HG03095 (cell line): ENCODE results near the gene SMAD1.
A peak's percentile ranks its signal among the peaks of the same experiment; 100 is the strongest.
"Not testable (repeated sequence)": the region's sequence is repeated elsewhere in the genome, so short reads cannot be mapped to it uniquely, and the experiment has no call there.

ENCODE experiments used
- ATAC-seq: cut with Tn5 transposase; IDR thresholded peaks from one replicate; pipeline ENCODE4 v1.9.1; 2021; ENCODE audit warnings: moderate library complexity; ENCODE audit not compliant: unreplicated experiment

The SMAD1 gene

DNA sequence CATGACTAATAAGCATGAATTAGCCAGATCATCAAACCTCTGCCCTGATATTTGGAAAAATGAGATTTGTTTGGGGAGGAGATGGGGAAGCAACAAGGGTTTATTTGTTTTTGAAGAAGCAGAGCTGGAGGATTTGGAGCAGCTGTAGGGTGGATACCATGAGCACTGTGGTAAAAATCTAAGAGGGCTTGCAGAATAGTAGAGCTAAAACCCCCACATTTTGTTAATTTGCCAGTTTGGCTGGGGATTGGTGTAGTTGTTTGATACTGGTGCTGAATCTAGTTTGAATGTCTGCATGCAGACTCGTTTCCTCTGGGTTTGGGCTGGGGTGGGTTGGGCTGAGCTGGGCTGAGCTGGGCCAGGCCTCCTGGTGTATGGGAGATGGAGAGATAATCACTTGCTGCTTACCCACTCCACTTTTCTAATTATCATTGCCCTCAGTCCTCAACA lies 43.7 kb downstream of the SMAD1 start:
- no peak for ATAC-seq

DNA sequence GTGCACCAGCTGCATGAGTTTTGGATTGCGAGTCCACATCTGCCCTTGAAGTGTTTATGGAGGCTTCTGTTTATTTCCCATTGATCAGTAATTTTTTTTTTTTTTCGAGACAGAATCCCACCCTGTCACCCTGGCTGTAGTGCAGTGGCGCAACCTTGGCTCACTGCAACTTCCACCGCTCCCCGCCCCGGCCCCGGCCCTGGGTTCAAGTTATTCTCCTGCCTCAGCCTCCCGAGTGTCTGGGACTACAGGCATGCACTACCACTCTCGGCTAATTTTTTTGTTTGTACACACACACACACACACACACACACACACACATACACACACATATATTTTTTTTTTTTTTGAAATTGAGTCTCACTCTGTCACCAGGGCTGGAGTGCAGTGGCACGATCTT lies 46.1 kb downstream of the SMAD1 start:
- ATAC-seq = no peak

DNA sequence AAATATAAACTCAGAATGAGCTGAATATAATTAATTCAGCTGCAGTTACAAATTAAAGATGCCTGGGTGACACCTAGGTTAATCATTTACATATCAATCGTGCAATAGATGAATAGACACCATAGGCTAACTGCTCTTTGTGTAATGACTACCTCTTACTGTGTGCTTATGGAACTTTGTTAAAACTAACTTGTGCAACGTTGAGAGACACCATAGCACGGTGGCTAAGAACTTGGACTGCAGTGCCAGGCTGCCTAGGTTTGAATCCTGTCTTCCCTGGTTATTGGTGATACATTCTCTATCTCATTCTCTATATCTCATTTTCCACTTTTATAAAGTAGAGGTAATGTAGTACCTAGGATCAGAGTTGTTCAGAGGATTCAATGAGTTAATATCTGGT lies 46.9 kb downstream of the SMAD1 start:
- no peak for ATAC-seq

DNA sequence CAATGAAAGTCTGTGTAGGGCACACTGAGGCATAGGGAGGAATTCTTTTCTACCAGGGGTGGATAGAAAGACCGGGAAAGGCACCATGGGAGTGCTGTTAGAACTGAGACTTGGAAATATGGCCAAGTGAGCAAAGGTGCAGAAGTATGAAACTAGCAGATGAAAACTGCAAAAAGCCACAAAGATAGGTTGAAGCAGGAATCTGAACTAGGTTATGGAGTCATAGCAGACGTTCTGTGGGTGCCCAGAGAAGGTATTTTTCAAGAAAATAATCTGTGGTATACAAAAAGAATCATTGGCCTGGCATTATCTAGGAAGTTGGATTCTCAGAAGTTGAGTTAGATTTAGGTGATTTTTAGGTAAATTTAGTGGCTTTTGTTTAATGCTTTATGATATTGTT lies 48.5 kb downstream of the SMAD1 start:
- ATAC-seq = no peak

DNA sequence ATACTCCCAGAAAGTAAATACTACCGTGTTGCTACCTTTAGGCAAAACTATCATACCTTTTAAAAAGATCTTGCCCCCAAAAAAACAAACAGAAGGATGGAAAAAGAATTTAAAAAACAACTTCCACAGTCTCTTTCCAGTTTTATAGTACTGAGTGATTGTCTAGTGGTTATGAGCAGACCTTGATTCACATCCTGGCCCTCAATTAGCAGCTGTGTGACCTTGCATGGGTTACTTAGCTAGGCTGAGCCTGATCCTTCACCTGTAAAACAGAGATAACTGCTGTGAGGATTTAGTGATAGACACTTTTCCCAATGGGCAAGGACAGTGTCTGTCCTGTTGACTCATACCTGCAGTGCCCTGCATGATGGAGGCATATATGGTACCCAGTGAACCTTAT lies 49.0 kb downstream of the SMAD1 start:
- no peak for ATAC-seq

DNA sequence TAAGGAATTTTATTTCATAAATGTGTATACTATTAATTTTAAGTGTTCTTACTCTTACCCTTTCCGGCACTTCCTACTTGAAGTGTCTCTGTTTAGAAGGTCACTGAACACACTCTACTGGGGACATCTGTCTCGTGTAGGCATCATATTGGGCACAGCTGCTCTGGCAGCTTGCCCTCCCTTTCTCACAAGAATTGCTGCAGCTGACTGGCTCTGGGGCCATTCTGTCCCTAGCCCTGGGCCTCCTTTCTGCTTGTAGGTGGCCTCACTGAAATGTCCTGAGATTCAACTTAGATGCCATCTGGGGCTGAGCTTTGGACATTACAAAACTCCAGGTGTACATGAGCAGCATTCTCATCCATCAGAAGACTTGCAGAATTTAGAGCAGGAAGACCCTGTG lies 49.6 kb downstream of the SMAD1 start:
- ATAC-seq = no peak

DNA sequence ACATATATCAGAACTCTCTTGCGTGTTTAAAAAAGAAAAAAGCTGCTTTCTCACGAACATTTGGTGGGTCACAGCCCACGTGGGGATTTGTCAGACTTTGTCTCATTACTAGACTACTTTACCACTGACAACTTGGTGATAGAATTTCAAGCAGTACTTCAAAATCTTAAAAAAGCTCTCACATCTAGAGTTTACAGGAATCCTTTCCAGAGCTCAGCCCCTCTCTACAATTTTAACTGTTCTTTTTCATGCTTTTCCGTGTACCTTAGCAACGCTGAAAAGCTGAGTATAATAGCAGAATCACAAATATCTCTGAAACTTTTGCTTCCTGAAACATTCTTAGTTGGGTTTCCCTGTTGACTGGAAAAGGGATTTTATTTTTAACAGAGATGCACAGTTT lies 50.2 kb downstream of the SMAD1 start:
- ATAC-seq = no peak

DNA sequence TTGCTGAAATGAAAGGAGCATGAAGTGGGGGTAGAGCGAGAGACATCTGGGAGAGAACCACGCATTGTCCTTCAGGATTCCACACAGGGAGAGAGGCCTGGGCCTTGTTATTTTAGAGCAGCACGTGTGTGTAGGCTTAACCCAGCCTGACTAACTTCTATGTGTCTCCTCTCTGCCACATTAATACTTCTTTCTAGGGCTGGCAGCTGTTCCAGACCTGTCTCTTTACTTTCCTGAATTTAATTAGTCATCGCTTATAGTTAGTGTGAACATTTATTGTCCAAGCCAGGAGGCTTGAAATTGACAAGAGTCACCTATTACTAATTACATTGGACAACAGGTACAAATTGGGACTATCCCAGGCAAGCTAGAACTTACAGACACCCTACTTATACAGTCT lies 51.3 kb downstream of the SMAD1 start:
- no peak for ATAC-seq

DNA sequence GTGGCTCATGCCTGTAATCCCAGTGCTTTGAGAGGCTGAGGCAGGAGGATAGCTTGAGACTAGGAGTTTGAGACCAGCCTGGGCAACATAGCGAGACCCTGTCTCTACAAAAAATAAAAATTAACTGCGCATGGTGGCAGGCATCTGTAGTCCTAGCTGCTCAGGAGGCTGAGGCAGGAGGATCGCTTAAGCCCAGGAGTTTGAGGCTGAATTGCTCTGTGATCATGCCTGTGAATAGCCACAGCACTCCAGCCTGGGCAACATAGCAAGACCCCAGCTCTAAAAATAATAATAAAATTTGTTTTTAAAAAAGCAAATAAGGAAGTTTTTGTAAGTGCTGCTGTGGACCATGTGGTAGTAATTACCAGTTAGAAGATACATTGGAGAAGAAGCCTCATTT lies 51.8 kb downstream of the SMAD1 start:
- ATAC-seq = not testable (repeated sequence)

DNA sequence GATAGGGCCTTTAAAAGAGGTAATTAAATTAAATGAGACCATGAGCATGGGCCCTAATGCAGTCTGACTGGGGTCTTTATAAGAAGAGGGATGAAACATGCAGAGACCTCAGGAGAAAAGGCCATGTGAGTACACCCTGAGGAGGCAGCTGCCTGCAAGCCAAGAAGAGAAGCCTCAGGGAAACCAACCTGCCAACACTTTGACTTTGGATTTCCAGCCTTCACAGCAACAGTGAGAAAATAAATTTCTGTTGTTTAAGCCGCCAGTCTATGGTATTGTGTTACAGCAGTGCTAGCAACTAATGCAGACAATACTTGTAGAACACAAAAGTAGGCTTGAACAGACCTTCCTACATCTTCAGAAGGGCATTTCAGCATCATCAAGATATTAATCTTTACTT lies 52.3 kb downstream of the SMAD1 start:
- ATAC-seq = no peak

DNA sequence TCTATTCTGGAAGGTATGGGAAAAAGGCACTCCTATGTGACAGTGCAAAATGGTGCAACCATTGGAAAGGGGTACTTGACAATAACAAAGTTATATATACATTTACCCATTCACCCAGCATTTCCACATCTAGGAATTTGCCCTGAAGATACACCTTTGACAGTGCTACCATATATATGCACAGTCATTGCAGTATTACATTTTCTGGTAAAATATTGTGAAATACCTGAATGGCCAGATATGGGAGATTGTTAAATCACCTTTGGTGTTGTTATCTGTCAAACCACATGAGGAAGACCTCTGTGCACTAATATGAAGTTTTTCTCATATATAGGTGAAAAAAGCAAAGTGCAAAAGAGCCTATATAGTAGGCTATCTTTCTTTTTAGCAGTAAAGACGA lies 53.5 kb downstream of the SMAD1 start:
- ATAC-seq = no peak

DNA sequence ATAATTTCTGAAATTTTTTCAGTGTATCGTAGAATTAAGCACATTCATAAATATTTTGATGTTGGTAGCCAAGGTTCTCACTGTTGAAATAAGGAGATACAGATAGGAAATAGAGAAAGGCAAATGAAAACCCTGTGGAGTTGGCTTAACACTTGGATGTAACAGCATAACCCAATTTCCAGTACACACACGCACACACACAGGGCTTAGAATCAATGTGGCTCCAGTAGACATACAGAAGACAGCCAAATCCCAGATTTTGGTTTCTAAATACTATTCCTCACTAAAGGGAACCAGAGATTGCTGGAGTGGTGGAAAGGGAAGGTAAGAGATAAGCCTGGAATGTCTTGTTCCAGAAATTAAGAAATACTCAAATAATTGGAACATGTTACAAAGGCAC lies 54.4 kb downstream of the SMAD1 start:
- ATAC-seq = no peak

DNA sequence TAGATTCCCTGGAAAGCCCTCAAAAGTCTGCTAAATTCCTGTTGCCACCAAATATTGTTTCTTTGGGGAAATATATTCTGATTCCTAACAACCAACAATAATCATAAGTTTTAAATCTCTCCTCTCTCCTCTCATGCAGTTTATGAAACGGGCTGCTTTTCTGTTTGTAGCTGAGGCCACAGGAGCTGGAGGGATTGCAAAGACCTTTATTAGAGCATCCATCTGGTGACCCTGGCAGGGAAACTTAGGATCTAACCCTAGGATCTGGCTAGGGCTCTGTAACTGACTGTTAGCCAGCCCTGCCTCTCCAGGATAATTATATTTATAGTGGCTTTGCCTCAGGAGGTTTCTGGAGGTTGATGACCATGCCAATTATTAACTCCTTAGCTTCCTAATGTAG lies 56.9 kb downstream of the SMAD1 start:
- ATAC-seq = no peak

DNA sequence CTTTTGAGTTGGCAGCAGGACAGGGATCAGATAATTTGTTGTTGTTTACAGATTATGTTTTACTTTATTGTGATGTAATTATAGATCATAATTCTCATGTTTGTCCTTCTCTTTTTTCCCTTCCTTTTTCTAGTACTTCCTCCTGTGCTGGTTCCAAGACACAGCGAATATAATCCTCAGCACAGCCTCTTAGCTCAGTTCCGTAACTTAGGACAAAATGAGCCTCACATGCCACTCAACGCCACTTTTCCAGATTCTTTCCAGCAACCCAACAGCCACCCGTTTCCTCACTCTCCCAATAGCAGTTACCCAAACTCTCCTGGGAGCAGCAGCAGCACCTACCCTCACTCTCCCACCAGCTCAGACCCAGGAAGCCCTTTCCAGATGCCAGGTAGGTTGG lies 58.0 kb downstream of the SMAD1 start:
- no peak for ATAC-seq

DNA sequence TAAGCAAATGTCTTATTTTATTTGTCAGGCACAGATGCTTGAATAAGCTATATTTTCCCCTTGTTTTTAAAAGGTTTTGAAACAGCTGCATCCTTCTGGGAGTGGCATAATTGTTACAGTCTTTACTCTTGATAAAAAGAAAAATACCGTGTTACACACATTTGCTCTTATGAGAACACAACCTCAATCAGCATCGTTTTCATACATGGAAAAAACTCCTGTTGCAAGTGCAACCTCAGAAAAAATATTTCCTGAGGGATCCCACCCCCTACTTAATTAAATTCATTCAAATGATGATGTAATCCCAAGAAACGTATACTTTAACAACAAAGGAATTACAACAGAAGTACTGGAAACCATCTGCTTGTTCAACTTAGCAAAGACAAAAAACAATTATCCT lies 58.6 kb downstream of the SMAD1 start:
- ATAC-seq = no peak

DNA sequence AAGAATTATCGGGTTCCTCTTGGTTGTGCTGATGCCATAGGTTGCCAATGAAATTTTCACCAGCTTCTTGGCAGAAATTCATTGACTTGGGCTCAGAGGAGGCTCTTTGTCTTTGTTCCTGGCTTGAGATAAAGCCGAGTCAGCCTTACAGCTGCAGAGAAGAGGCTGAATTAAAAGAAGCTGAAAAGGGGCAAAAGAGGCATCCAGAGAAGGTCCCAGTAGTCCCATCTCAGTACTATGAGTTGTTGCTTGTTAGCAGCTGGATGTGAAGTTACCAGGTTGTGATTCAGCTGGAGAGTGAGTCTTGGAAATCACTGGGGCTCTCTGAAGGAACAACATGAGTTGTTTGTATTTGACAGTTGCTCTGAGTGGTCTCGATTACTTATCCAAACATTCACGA lies 59.7 kb downstream of the SMAD1 start:
- no peak for ATAC-seq

DNA sequence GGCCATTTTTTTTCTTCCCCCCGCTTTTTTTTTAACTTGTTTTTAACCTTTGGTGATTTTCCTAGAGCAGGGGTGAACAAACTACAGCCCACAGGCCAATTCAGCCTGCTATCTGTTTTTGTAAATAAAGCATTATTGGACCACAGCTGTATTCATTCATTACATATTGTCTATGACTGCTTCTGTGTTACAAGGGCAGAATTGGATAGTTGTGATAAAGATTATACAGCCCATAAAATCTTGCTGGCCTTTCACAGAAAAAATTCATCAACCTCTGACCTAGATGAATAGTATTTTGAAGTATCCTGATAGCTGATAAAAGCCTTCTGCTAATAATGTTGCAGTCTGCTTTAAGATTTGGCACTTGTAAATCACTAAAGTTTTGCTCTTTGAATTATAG lies 63.4 kb downstream of the SMAD1 start:
- ATAC-seq = no peak

DNA sequence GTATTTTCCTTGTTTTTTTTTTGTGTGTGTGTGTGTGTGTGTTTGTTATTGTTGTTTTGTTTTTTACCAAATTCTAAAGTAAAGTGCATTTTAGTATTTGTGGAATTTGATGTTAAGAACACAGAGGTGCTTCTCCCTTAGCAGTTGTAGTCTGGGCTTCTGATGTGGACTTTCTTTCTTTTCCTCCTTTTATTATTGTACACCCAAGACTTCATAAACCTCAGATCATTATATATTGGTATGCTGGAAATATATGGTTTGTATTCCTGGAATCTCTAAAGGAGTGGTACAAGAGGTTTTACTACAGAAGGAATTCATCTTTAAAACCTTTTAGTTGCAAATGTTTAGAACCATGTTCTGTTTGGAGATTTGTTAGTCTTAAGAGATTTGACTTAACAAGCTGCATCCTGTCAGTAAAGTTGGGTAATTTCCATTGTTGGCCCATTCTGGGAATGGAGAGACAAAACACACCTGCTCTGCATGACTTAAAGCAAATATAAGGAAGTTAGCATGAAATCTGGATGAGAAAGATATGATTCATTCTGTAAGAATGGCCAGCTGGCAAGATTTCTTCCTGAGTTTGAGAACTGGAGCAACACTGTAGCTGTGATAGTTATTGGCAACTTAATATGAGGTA lies 64.0 kb downstream of the SMAD1 start:
- ATAC-seq = no peak

DNA sequence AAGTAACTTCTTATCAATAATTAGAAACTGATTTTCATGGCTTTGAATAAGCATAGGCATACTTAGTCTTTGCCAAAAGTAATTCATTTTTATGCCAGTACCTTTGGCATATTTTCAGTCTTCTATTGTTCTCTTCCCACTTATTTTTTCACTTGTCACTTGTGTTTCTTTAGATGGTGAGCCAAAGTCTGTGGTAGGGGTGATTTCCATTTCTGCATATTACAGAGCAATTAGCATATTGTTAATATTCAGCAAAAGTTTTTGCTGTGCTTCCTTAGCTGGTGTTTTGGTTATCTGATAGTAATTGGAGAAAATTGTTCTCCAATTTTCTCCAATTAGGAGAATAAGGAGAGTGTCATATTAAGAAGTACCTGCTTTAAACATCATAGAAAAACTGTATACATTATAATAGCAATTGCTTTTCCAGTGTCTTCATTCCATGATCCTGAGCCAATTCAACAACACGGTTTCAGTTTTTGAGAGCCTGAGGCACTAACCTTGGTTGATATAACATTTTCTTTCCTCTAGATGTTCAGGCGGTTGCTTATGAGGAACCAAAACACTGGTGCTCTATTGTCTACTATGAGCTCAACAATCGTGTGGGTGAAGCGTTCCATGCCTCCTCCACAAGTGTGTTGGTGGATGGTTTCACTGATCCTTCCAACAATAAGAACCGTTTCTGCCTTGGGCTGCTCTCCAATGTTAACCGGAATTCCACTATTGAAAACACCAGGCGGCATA lies 64.7 kb downstream of the SMAD1 start:
- ATAC-seq = no peak

DNA sequence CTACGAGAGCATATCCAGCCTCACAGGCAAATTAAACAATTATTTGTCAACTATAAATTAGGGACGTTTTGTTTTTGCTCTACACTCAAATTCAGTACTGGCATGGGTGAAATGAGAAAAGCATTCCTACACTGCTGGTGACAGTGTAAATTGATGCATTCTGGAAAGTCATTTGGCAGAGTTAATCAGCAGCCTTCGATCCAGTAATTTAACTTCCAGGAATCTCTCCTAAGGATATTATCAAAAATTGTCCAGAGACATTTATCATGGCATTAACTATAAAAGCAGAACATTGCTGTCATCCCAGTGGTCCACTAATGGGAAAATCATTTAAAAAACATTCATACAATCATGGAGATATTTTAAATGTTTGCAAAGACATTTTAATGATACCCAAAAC lies 70.0 kb downstream of the SMAD1 start:
- ATAC-seq = no peak

DNA sequence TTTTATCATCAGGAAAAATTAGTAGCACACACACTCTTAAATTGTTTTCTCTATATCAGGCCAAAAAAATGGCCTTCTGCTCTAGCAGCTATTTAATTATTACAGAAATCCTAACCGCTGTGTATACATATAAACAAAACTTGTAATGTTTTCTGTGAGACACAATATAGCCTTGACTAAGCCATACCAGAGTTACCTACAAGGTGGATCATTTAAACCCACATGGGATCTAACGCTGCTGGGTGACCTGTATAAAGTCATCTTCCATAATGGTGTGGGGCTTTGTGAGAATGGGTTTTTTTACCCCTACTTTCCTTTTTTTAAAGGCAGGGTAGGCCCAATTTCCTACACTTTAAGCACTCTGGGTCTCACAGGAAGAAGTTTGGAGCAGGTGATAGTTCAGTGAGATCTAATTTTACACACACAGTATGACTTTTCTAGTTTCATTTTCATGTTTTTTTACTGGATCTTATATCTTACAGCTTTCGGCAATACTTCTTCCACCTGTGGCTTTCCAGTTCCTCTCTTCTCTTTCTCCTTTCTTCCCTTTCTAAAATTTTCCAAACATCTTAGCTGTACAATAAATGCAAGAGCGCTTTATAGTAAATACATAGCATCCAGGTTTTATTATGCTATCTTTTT lies 70.6 kb downstream of the SMAD1 start:
- ATAC-seq = peak; percentile 83

DNA sequence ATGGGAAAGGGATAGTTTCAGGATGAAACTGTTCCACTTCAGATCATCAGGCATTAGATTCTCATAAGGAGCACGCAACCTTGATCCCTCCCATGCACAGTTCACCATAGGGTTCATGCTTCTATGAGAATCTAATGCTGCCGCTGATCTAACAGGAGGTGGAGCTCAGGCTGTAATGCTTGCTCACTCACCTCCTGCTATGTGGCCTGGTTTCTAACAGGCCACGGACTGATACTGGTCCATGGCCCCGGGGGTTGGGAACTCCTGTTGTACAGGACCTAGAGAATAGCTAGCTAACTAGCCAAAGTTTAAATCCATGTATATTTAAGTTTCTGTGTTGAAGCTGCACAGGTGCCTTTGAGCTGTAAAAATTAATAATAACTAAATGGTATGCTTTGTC lies 71.7 kb downstream of the SMAD1 start:
- ATAC-seq = no peak
